ENCODE data around the gene MYO7A.

- TF ChIP-seq CTCF (IDR thresholded peaks at IDR 0.05) = no peak
- TF ChIP-seq POLR2A (IDR thresholded peaks at IDR 0.05) = no peak
- no peak for TF ChIP-seq POLR2AphosphoS5 (IDR thresholded peaks at IDR 0.05)
Measured at GRCh38 chr11:77186302-77186701, 58.3 kb downstream of the MYO7A start.
